22Rv1 (cell line): ENCODE data around the gene PLEKHA5.

ENCODE experiments used
- ZFX ChIP-seq: fragments of 450-650 bp; IDR thresholded peaks from 2 replicates; pipeline ENCODE4 v1.6.1; 2017; ENCODE audit warnings: antibody characterized with exemption, borderline replicate concordance
- TF ChIP-seq, protein P1 (sequence below): fragments of 450-650 bp; IDR thresholded peaks from 2 replicates; pipeline ENCODE4 v1.5.1; 2017; ENCODE audit warnings: mild to moderate bottlenecking

DNA sequence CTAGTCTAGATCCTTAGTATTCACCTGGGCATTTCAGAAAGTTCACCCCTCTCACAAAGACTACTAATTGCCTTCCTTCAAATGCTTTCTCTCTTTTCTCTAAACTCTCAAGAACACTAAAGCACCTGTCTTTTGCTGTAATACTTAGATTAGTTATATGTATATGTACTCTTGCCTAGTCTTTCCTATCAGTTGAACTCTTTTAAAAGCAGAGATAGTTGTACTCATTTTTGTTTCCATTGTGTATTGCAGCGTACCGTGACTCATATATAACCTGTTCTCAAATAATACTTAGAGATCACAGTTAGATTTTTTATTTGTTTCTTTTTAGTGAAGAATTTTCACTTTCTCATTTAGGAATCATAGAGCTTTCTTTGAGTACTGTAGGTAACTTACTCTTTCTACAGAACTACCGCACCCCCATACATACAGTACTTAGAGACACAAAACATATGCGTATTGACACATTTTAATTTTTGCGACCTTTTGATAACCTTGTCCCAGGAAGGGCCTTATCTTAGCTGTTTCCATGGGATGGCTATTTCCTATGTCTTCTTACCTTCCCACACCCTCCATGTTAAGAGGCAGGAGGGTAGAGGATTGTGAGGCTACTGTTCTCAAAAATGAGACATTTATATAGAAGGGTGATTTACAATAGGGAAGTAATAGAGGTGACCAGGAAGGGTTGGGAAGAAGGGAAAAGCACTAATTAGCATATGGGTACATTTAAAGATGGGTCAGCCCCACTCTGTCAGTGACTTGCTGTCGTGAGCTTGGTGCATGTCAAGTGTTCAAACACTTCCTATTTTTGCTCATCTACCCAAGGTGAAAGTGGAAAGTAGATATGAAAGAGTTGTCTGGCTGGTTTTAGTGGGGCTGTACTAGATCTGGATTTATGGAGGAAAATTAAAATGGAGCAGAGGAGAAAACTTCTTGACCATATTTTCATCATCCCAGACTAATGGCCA is 74.3 kb downstream of the PLEKHA5 start:
- TF ChIP-seq, protein P1, sequence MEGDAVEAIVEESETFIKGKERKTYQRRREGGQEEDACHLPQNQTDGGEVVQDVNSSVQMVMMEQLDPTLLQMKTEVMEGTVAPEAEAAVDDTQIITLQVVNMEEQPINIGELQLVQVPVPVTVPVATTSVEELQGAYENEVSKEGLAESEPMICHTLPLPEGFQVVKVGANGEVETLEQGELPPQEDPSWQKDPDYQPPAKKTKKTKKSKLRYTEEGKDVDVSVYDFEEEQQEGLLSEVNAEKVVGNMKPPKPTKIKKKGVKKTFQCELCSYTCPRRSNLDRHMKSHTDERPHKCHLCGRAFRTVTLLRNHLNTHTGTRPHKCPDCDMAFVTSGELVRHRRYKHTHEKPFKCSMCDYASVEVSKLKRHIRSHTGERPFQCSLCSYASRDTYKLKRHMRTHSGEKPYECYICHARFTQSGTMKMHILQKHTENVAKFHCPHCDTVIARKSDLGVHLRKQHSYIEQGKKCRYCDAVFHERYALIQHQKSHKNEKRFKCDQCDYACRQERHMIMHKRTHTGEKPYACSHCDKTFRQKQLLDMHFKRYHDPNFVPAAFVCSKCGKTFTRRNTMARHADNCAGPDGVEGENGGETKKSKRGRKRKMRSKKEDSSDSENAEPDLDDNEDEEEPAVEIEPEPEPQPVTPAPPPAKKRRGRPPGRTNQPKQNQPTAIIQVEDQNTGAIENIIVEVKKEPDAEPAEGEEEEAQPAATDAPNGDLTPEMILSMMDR = no peak
- TF ChIP-seq ZFX = no peak
